Measurements from ENCODE around the gene MAP1LC3A. TPM values are rescaled to one million over a fixed set of nuclear protein-coding genes. Genes with fewer than 3 reads are reported as not detected.
"Not testable (repeated sequence)": the region's sequence is repeated elsewhere in the genome, so short reads cannot be mapped to it uniquely, and the experiment has no call there.

MAP1LC3A gene
- total RNA-seq: 51.6 TPM
- long read RNA-seq, transcript MAP1LC3A-201 (4 exons, 1,574 nt): major isoform, 45 of 49 reads
- long read RNA-seq, partial matches to known transcripts: 2 of 49 reads
- long read RNA-seq, other reads (novel, unspliced or antisense): 1 of 49 reads

GRCh38 chr20:34558320-34559218 is at the start of gene MAP1LC3A:
Gene MAP1LC3A, plus strand, starts transcription at chr20:34558718. Its CDS starts 151 bp downstream, at chr20:34558869.
- intact Hi-C loops (cut with DNase I): no loop called here
- Histone ChIP-seq H3K9me3 (no peaks in the 10 kb centered on the region), H3K4me3 (peak within 1 kb of the TSS; percentile 70), H3K27ac (peak within 1 kb of the TSS; percentile 96), H3K27me3 (ENCODE audit: low read depth) (no peaks in the 10 kb centered on the region), H3K36me3 (no peaks in the 10 kb centered on the region), H3K4me1 (peaks cover 15% of the 10 kb centered on the region)
- ATAC-seq (peak; percentile 96 to 97), DNase-seq (peak; percentile 97)
- no peak for TF ChIP-seq CTCF (IDR thresholded peaks at IDR 0.05)

- no peaks in the 10 kb centered on the region for H3K27me3 ChIP-seq (ENCODE audit: low read depth)
- peaks cover 42% of the 10 kb centered on the region for H3K36me3 ChIP-seq
- no peak for TF ChIP-seq CTCF (IDR thresholded peaks at IDR 0.05)
- no peak overlapping the region for H3K27ac ChIP-seq
- peaks cover 23% of the 10 kb centered on the region for H3K4me1 ChIP-seq
- H3K4me3 ChIP-seq: no peak overlapping the region
- DNase-seq (no peak), ATAC-seq (no peak)
- no peaks in the 10 kb centered on the region for H3K9me3 ChIP-seq
- intact Hi-C loops (cut with DNase I): no loop called here
Measured at GRCh38 chr20:34510575-34510974, 47.9 kb upstream of the MAP1LC3A start.

GRCh38 chr20:34511891-34512265 is 46.6 kb upstream of the MAP1LC3A start:
- no peaks in the 10 kb centered on the region for H3K27me3 ChIP-seq (ENCODE audit: low read depth)
- no peak for TF ChIP-seq CTCF (IDR thresholded peaks at IDR 0.05)
- peak overlapping the region; percentile 2 for H3K27ac ChIP-seq
- H3K4me1 ChIP-seq: peaks cover 23% of the 10 kb centered on the region
- DNase-seq (no peak), ATAC-seq (no peak)
- intact Hi-C loops (cut with DNase I): no loop called here
- H3K36me3 ChIP-seq: peaks cover 29% of the 10 kb centered on the region
- no peaks in the 10 kb centered on the region for H3K9me3 ChIP-seq
- H3K4me3 ChIP-seq: no peak overlapping the region

- DNase-seq: no peak
- TF ChIP-seq CTCF (IDR thresholded peaks at IDR 0.05): no peak
- Histone ChIP-seq H3K4me1 (peaks cover 27% of the 10 kb centered on the region), H3K9me3 (no peaks in the 10 kb centered on the region), H3K4me3 (no peak overlapping the region), H3K27me3 (ENCODE audit: low read depth) (no peaks in the 10 kb centered on the region), H3K27ac (peak overlapping the region; percentile 2), H3K36me3 (peaks cover 26% of the 10 kb centered on the region)
- intact Hi-C loops (cut with DNase I): no loop called here
- no peak for ATAC-seq
Measured at GRCh38 chr20:34512266-34512954, 46.1 kb upstream of the MAP1LC3A start.

- peaks cover 20% of the 10 kb centered on the region for H3K36me3 ChIP-seq
- H3K9me3 ChIP-seq: no peaks in the 10 kb centered on the region
- no peak for DNase-seq
- no peaks in the 10 kb centered on the region for H3K27me3 ChIP-seq (ENCODE audit: low read depth)
- no peak for ATAC-seq
- peak overlapping the region; percentile 2 for H3K27ac ChIP-seq
- no peak overlapping the region for H3K4me3 ChIP-seq
- intact Hi-C loops (cut with DNase I): no loop called here
- H3K4me1 ChIP-seq: peaks cover 33% of the 10 kb centered on the region
- TF ChIP-seq CTCF (IDR thresholded peaks at IDR 0.05): no peak
Measured at GRCh38 chr20:34512955-34513419, 45.5 kb upstream of the MAP1LC3A start.

GRCh38 chr20:34514034-34514433 is 44.5 kb upstream of the MAP1LC3A start:
- intact Hi-C loops (cut with DNase I); ATAC-seq; H3K9me3 ChIP-seq; H3K27me3 ChIP-seq (ENCODE audit: low read depth); H3K27ac ChIP-seq; DNase-seq; H3K4me3 ChIP-seq: not testable (repeated sequence)
- Histone ChIP-seq H3K36me3 (peaks cover 14% of the 10 kb centered on the region), H3K4me1 (peaks cover 40% of the 10 kb centered on the region)
